Vagina (tissue), 2 donors: ENCODE data around the gene ST7. TPM values are rescaled to one million over a fixed set of nuclear protein-coding genes. Genes with fewer than 3 reads are reported as not detected.

Source experiments
- DNase-seq, 2 donors: peaks; one replicate each; pipeline ENCODE4 v3.0.0-alpha.2; 2017; ENCODE audit errors: extremely low spot score in 2 of 2
- H3K27ac ChIP-seq: fragments of 200-600 bp; sonication (generic); one replicate; pipeline ENCODE4 v1.5.1; 2019
- H3K27me3 ChIP-seq: fragments of 200-600 bp; sonication (generic); one replicate; pipeline ENCODE4 v1.5.1; 2019
- H3K36me3 ChIP-seq, 2 donors: fragments of 200-600 bp; sonication (generic); one replicate each; pipeline ENCODE4 v1.5.1; 2017 to 2019
- H3K4me1 ChIP-seq: fragments of 200-600 bp; sonication (generic); one replicate; pipeline ENCODE4 v1.5.1; 2019
- H3K4me3 ChIP-seq, 2 donors: fragments of 200-600 bp; sonication (generic); 1 replicate in 1 of 2; 2 replicates in 1 of 2; pipeline ENCODE4 v1.5.1; 2016 to 2019
- H3K9me3 ChIP-seq: fragments of 200-600 bp; sonication (generic); one replicate; pipeline ENCODE4 v1.5.1; 2019
- POLR2A ChIP-seq, 2 donors: fragments of 450-650 bp; IDR thresholded peaks; one replicate each; pipeline ENCODE4 v1.6.1; 2017; ENCODE audit warnings: antibody characterized with exemption in 2 of 2, mild to moderate bottlenecking in 2 of 2, moderate library complexity in 2 of 2
- POLR2AphosphoS5 ChIP-seq, 2 donors: sonication (generic); formaldehyde crosslinking; IDR thresholded peaks; one replicate each; pipeline ENCODE4 v1.9.0; 2017; ENCODE audit warnings: antibody characterized with exemption in 2 of 2, mild to moderate bottlenecking in 2 of 2, low read depth in 1 of 2; ENCODE audit not compliant: insufficient read depth in 1 of 2
- intact Hi-C: fragments of 100-400 bp; cut with DNase I; formaldehyde crosslinking; loops from one replicate; pipeline ENCODE4 v1.15.1; 2023
- total RNA-seq: library from RNA; depleted of rRNA; stranded (reverse); fragments of >200 nt; gene quantifications from one replicate; pipeline ENCODE4 v1.2.3, GENCODE V29; 2016
- TF ChIP-seq, protein P1 (sequence below), 3 experiments: fragments of 450-650 bp in 2 of 3; fragments of 200-600 bp in 1 of 3; sonication (generic) in 1 of 3; IDR thresholded peaks; one replicate each; pipeline ENCODE4 v1.5.1; 2017 to 2019; ENCODE audit warnings: antibody characterized with exemption in 3 of 3, mild to moderate bottlenecking in 2 of 3, moderate library complexity in 2 of 3

The ST7 gene
- total RNA-seq, 1 donor from 2014 or later: 15.2 TPM

DNA sequence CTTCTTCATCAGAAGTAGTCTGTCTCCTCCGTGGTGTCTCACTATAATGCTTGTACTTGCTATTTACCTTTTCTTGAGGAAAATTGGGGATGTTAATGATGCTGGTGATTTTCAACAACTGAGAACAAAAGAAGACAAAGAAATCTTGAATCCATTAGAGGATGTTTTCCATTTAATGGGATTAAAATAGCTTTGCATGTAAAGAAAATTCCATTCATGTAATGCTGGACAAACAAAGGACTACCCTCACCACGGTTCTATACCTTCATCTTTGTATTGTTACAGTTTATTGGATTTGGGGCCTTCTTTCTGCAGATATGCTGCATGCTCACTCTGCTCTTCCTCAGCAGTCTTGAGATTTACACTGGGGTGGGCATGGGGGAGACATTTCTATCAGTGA is 241.1 kb downstream of the ST7 start:
- TF ChIP-seq POLR2A (IDR thresholded peaks at IDR 0.05) (no peak), POLR2AphosphoS5 (IDR thresholded peaks at IDR 0.05; ENCODE audit: insufficient read depth in 1 of 2, low read depth in 1 of 2) (no peak)
- TF ChIP-seq, protein P1, sequence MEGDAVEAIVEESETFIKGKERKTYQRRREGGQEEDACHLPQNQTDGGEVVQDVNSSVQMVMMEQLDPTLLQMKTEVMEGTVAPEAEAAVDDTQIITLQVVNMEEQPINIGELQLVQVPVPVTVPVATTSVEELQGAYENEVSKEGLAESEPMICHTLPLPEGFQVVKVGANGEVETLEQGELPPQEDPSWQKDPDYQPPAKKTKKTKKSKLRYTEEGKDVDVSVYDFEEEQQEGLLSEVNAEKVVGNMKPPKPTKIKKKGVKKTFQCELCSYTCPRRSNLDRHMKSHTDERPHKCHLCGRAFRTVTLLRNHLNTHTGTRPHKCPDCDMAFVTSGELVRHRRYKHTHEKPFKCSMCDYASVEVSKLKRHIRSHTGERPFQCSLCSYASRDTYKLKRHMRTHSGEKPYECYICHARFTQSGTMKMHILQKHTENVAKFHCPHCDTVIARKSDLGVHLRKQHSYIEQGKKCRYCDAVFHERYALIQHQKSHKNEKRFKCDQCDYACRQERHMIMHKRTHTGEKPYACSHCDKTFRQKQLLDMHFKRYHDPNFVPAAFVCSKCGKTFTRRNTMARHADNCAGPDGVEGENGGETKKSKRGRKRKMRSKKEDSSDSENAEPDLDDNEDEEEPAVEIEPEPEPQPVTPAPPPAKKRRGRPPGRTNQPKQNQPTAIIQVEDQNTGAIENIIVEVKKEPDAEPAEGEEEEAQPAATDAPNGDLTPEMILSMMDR (IDR thresholded peaks at IDR 0.05): no peak
- intact Hi-C loops: no loop called here
- H3K36me3 ChIP-seq: peaks cover 0 to 15% of the 10 kb centered on the region in 2 donors

DNA sequence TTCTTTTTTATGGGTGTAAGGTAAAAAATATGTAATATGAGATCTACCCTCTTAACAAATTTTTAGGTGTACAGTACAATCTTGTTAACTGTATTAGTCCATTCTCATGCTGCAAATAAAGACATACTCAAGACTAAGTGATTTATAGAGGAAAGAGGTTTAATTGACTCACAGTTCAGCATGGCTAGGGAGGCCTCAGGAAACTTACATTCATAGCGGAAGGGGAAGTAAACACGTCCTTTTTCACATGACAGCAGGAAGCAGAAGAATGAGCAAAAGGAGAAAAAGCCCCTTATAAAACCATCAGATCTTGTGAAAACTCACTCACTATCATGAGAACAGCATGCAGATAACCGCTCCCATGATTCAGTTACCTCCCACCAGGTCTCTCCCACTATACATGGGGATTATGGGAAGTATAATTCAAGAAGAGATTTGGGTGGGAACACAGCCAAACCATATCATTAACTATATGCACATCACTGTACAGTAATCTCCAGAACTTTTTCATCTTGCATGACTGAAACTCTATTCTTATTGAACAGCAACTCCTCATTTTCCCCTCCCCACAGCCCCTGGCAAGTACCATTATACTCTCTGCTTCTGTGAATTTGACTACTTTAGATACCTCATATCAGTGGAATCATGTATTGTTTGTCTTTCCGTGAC is 242.2 kb downstream of the ST7 start:
- H3K4me3 ChIP-seq: no peak overlapping the region
- no peaks in the 10 kb centered on the region for H3K27me3 ChIP-seq
- TF ChIP-seq POLR2A (IDR thresholded peaks at IDR 0.05) (no peak), POLR2AphosphoS5 (IDR thresholded peaks at IDR 0.05; ENCODE audit: insufficient read depth in 1 of 2, low read depth in 1 of 2) (no peak)
- TF ChIP-seq, protein P1 (IDR thresholded peaks at IDR 0.05): no peak
- no peaks in the 10 kb centered on the region for H3K9me3 ChIP-seq
- intact Hi-C loops: no loop called here
- no peak for DNase-seq
- H3K4me1 ChIP-seq: no peaks in the 10 kb centered on the region
- no peak overlapping the region for H3K27ac ChIP-seq
- H3K36me3 ChIP-seq: peaks cover 0 to 4% of the 10 kb centered on the region in 2 donors

More for the DNA sequence above, 241.1 kb downstream of the ST7 start:
- Histone ChIP-seq H3K4me3 (no peak overlapping the region), H3K4me1 (no peaks in the 10 kb centered on the region), H3K27me3 (no peaks in the 10 kb centered on the region), H3K9me3 (no peaks in the 10 kb centered on the region), H3K27ac (no peak overlapping the region)
- no peak for DNase-seq

DNA sequence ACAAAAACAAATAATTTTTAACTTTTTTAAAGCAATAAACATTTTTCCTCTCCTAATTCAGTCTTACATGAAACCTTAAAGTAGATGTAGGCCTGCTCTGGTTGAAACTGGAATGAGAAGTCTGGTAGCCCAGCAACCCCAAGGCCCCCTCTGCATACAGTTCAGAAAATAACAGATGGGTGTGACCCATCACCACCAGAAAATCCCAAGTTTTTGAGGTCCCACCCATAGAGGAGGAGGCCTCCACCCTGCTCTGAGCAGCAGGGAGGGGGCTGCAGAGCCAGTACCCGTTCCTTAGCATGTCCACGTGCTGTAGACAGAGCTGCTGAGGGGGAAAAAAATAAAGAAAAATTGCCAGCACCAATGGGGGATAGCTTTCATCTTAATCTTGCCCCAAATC is 246.8 kb downstream of the ST7 start:
- Histone ChIP-seq H3K4me1 (no peaks in the 10 kb centered on the region), H3K36me3 (no peaks in the 10 kb centered on the region), H3K9me3 (no peaks in the 10 kb centered on the region), H3K27ac (no peak overlapping the region), H3K4me3 (no peak overlapping the region), H3K27me3 (no peaks in the 10 kb centered on the region)
- no peak for DNase-seq
- TF ChIP-seq POLR2AphosphoS5 (IDR thresholded peaks at IDR 0.05; ENCODE audit: insufficient read depth in 1 of 2, low read depth in 1 of 2) (no peak), POLR2A (IDR thresholded peaks at IDR 0.05) (no peak)
- TF ChIP-seq, protein P1 (IDR thresholded peaks at IDR 0.05): no peak
- intact Hi-C loops: no loop called here

DNA sequence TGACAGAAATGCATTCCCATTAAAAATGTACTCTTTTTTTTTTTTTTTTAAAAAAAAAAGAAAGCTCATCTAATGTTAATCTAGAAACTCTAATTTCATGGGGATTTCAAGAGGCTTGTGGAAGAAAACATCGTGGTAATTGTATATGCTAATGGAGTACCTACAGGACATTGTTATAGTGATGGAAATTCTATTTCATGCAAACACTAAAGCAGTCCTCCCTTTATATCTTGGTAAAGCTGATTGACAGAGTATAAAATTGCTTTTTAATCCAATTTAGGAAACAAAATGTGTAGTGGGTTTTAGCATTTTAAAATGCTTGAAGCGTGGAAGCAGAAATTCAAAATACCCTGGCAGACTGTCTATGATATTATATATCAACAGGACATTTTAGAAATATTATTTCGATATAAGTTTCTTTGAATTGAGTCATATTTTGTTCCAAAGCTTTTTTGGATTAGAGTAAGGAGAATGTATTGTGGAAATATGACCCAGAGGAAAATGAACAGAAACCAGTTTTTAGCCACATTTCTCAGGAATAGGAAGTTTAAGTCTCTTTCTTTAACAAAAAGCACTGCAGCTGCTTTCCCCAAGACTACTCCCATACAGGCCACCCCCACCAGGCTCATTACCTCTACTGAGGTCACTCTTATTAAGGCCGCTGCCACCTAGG is 247.6 kb downstream of the ST7 start:
- Histone ChIP-seq H3K27me3 (no peaks in the 10 kb centered on the region), H3K9me3 (no peaks in the 10 kb centered on the region), H3K4me1 (no peaks in the 10 kb centered on the region), H3K27ac (no peak overlapping the region), H3K36me3 (no peaks in the 10 kb centered on the region), H3K4me3 (no peak overlapping the region)
- TF ChIP-seq POLR2A (IDR thresholded peaks at IDR 0.05) (no peak), POLR2AphosphoS5 (IDR thresholded peaks at IDR 0.05; ENCODE audit: insufficient read depth in 1 of 2, low read depth in 1 of 2) (no peak)
- TF ChIP-seq, protein P1 (IDR thresholded peaks at IDR 0.05): no peak
- intact Hi-C loops: no loop called here
- DNase-seq: no peak

DNA sequence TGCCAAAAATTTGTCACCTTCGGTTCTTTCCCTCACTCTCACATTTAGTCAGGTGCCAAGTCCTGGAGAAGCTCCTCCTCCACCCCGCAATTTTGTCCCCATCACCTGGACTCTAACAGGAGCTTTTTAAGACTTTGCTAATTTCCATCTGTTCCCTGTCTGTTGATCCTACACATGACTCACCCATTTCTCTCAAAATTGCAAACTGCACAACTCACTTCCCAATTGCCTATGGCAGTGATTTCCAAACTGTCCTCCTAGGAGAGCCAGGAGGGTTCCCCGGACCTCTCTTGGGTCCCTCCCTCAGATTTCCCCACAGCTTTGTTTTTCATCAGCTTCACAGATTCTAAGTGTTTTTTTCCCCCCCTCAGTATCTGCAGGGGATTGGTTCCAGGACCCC is 249.2 kb downstream of the ST7 start:
- no peak for DNase-seq
- intact Hi-C loops: no loop called here
- TF ChIP-seq POLR2A (IDR thresholded peaks at IDR 0.05) (no peak), POLR2AphosphoS5 (IDR thresholded peaks at IDR 0.05; ENCODE audit: insufficient read depth in 1 of 2, low read depth in 1 of 2) (no peak)
- TF ChIP-seq, protein P1 (IDR thresholded peaks at IDR 0.05): no peak
- Histone ChIP-seq H3K9me3 (no peaks in the 10 kb centered on the region), H3K27ac (no peak overlapping the region), H3K36me3 (no peaks in the 10 kb centered on the region), H3K27me3 (no peaks in the 10 kb centered on the region), H3K4me3 (no peak overlapping the region), H3K4me1 (no peaks in the 10 kb centered on the region)
